Liver (tissue), 3 donors: ENCODE data around the gene PREB.

Experiments
- ATF3 ChIP-seq: IDR thresholded peaks from 2 replicates; pipeline ENCODE4 v1.6.1; 2016; ENCODE audit warnings: antibody characterized with exemption
- GABPA ChIP-seq, 2 donors: IDR thresholded peaks in 1 of 2; conservative IDR thresholded peaks in 1 of 2; 2 replicates each; pipeline ENCODE4 v1.6.1; 2016; ENCODE audit warnings: antibody characterized with exemption in 2 of 2, mild to moderate bottlenecking in 1 of 2, moderate library complexity in 1 of 2
- TF ChIP-seq, protein P1 (sequence below): fragments of 150-350 bp; IDR thresholded peaks from 2 replicates; pipeline ENCODE4 v1.5.1; 2017; ENCODE audit warnings: improper control_type of control experiment, low read depth, low read length; ENCODE audit not compliant: missing input control
- TF ChIP-seq, protein P2 (sequence below): IDR thresholded peaks from 2 replicates; pipeline ENCODE4 v1.6.1; 2016; ENCODE audit warnings: antibody characterized with exemption
- donor health status: healthy.
- donor health status: healthy.

DNA sequence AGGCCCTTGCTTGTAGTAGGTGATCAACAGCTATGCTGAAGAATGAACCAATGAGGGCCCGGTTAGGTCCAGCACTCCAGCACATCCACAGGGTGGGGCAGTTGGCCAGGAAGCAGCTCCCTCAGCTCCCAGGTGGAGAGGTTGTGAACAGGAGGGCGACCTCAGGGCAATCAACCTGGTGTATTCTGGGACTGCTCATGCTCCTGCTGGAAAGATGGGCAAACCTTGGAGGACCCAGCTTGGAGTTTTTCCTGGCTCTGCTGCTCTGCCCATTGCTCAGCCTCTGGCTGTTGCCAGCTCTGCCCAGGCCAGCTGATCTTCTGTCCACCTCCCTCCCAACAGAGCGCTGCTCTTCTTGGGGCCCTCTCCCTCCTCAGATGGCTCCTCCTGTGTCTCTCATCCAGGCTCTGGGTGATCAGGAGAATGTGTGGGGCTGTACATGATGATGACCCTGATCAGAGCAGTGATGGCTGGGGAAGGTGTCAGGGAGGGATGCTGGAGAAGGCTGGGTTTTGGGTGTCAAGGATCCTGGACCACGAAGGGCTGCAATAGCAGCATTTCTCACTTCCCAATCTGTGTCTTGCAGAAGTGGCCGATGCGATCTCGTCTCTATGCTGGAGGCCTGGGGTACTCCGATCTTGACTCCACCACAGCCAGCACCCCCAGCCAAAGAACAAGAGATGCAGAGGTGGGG lies 17.8 kb upstream of the PREB start:
- TF ChIP-seq GABPA (IDR thresholded peaks at IDR 0.05 in 1 of 2, conservative IDR thresholded peaks at IDR 0.05 in 1 of 2) (no peak), ATF3 (no peak)
- TF ChIP-seq, protein P1, sequence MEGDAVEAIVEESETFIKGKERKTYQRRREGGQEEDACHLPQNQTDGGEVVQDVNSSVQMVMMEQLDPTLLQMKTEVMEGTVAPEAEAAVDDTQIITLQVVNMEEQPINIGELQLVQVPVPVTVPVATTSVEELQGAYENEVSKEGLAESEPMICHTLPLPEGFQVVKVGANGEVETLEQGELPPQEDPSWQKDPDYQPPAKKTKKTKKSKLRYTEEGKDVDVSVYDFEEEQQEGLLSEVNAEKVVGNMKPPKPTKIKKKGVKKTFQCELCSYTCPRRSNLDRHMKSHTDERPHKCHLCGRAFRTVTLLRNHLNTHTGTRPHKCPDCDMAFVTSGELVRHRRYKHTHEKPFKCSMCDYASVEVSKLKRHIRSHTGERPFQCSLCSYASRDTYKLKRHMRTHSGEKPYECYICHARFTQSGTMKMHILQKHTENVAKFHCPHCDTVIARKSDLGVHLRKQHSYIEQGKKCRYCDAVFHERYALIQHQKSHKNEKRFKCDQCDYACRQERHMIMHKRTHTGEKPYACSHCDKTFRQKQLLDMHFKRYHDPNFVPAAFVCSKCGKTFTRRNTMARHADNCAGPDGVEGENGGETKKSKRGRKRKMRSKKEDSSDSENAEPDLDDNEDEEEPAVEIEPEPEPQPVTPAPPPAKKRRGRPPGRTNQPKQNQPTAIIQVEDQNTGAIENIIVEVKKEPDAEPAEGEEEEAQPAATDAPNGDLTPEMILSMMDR = peak; percentile 23
- TF ChIP-seq, protein P2, sequence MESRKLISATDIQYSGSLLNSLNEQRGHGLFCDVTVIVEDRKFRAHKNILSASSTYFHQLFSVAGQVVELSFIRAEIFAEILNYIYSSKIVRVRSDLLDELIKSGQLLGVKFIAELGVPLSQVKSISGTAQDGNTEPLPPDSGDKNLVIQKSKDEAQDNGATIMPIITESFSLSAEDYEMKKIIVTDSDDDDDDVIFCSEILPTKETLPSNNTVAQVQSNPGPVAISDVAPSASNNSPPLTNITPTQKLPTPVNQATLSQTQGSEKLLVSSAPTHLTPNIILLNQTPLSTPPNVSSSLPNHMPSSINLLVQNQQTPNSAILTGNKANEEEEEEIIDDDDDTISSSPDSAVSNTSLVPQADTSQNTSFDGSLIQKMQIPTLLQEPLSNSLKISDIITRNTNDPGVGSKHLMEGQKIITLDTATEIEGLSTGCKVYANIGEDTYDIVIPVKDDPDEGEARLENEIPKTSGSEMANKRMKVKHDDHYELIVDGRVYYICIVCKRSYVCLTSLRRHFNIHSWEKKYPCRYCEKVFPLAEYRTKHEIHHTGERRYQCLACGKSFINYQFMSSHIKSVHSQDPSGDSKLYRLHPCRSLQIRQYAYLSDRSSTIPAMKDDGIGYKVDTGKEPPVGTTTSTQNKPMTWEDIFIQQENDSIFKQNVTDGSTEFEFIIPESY = no peak
